ENCODE data around the gene TAL1.

Gene TAL1

DNA sequence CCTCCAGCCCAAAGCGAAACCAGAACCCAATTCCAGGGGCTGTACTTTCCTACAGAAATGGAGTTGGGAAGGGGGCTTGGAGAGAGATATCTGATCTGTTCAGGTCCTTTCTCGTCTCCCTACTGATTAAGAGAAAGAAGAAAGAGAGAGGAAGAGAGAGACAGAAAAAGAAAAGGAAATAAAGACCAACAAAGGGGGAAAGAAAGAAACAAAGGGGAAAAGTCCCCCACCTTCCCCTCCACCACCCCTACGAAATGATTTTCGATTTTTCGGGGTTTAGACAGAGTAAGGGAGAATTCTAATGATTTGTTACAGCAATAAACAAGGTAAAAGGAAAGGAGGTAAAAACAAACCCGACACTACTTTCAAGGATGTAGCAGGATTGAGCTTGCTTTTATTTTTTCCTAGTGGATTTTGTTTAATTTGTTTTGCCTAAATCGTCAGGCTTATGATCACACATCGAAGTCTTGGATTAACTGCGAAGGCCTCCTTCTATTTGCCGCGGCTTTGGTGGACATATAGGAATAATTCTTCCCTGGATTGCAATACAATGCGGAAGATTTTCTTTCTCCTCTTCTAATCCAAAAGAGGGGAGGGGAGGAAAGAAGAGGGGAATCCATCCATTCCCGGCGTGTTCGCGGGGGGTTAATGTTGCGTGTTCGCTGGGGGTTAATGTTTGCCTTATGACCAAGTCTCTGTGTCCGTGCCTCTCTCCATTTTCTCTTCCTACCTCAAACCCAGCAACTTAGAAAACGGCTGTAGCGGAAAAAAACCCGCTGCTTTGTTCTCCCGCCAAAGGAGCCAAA is 1.9 kb downstream of the TAL1 start:
- H3K4me1 ChIP-seq (ENCODE audit: control insufficient read depth in 2 of 2, insufficient read depth in 2 of 2, low read length in 2 of 2): peaks cover 5 to 9% of the 10 kb centered on the region in 2 donors
- peak overlapping the region in 1 of 2 donors; percentile 31 for H3K4me3 ChIP-seq (ENCODE audit: low read length in 2 of 2)
- H3K36me3 ChIP-seq (ENCODE audit: control insufficient read depth in 2 of 2, insufficient read depth in 2 of 2, low read length in 2 of 2): no peaks in the 10 kb centered on the region
- H3K9me3 ChIP-seq (ENCODE audit: control insufficient read depth in 2 of 2, low read length in 2 of 2): no peaks in the 10 kb centered on the region
- peak overlapping the region; percentile 9 to 28 for H3K27ac ChIP-seq (ENCODE audit: low read depth in 2 of 2, low read length in 2 of 2)
- no peak overlapping the region for H3K9ac ChIP-seq (ENCODE audit: low read depth in 1 of 2, low read length in 2 of 2)
- peaks cover 74 to 82% of the 10 kb centered on the region in 2 donors for H3K27me3 ChIP-seq (ENCODE audit: control insufficient read depth in 2 of 2, insufficient read depth in 2 of 2, low read length in 2 of 2)

DNA sequence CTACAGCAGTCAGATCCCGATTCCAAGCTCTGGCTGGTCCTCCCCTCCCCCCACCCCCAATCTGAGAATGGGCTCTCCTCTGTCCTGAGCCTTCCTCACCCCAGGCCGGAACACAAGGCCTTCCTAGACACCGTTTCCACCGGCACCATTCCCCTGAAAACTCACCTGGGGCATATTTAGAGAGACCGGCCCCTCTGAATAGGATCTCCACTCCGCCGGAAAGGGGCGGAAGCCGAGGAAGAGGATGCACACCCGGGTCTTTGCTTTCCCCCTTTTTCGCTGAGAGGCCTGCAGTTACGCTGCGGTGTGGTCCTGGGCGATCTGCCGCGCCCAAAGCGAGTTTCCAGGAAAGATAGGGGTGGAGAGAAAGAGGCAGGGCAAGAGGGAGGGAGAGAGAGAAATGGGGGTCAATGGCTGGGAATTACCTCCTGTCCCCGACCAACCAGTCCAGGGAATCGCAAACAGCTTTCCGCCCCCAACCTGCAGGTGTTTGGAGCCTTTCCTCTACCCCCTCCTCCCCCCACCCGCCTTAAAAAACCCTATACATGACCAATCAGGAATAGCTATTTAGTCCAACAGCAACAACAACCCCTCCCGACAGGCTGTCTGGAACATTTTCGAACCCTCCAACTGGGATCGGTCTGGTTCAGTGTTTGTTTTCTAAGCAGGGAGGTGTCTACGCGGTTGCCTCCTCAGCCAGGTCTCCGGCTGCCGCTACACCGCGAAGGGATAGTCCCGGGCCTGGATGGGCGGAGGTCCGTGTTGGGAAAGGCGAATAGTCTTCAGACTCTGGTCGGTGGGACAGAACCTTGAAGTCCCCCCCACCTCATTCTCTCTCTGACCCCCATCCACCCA is 2.8 kb downstream of the TAL1 start:
- Histone ChIP-seq H3K36me3 (ENCODE audit: control insufficient read depth in 2 of 2, insufficient read depth in 2 of 2, low read length in 2 of 2) (no peaks in the 10 kb centered on the region), H3K27ac (ENCODE audit: low read depth in 2 of 2, low read length in 2 of 2) (peak overlapping the region in 1 of 2 donors; percentile 28), H3K27me3 (ENCODE audit: control insufficient read depth in 2 of 2, insufficient read depth in 2 of 2, low read length in 2 of 2) (peaks cover 81 to 89% of the 10 kb centered on the region in 2 donors), H3K4me3 (ENCODE audit: low read length in 2 of 2) (peak overlapping the region in 1 of 2 donors; percentile 31), H3K4me1 (ENCODE audit: control insufficient read depth in 2 of 2, insufficient read depth in 2 of 2, low read length in 2 of 2) (peaks cover 5 to 11% of the 10 kb centered on the region in 2 donors), H3K9me3 (ENCODE audit: control insufficient read depth in 2 of 2, low read length in 2 of 2) (no peaks in the 10 kb centered on the region), H3K9ac (ENCODE audit: low read depth in 1 of 2, low read length in 2 of 2) (no peak overlapping the region)

DNA sequence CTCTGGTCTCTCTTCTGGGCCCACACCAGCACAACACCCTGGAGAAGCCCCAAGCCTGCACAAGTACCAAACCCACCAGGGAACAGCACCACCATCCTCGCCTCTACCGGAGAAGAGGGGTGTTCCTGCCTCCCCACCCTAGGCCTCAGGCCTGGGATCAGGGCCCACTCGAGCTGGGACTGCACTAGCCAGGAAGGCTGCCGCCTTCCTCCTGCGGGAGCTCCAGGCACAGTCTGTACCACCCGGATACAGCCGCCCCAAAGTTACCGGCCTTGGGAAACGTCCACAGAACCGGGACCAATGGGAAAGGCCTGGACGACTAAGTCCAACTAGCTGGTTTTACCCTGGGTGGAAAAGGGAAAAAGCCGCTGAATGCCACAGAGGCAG is 3.4 kb downstream of the TAL1 start:
- Histone ChIP-seq H3K4me1 (ENCODE audit: control insufficient read depth in 2 of 2, insufficient read depth in 2 of 2, low read length in 2 of 2) (peaks cover 5 to 11% of the 10 kb centered on the region in 2 donors), H3K36me3 (ENCODE audit: control insufficient read depth in 2 of 2, insufficient read depth in 2 of 2, low read length in 2 of 2) (no peaks in the 10 kb centered on the region), H3K9me3 (ENCODE audit: control insufficient read depth in 2 of 2, low read length in 2 of 2) (no peaks in the 10 kb centered on the region), H3K9ac (ENCODE audit: low read depth in 1 of 2, low read length in 2 of 2) (no peak overlapping the region), H3K27me3 (ENCODE audit: control insufficient read depth in 2 of 2, insufficient read depth in 2 of 2, low read length in 2 of 2) (peaks cover 86 to 89% of the 10 kb centered on the region in 2 donors), H3K4me3 (ENCODE audit: low read length in 2 of 2) (no peak overlapping the region), H3K27ac (ENCODE audit: low read depth in 2 of 2, low read length in 2 of 2) (peak overlapping the region in 1 of 2 donors; percentile 28)

DNA sequence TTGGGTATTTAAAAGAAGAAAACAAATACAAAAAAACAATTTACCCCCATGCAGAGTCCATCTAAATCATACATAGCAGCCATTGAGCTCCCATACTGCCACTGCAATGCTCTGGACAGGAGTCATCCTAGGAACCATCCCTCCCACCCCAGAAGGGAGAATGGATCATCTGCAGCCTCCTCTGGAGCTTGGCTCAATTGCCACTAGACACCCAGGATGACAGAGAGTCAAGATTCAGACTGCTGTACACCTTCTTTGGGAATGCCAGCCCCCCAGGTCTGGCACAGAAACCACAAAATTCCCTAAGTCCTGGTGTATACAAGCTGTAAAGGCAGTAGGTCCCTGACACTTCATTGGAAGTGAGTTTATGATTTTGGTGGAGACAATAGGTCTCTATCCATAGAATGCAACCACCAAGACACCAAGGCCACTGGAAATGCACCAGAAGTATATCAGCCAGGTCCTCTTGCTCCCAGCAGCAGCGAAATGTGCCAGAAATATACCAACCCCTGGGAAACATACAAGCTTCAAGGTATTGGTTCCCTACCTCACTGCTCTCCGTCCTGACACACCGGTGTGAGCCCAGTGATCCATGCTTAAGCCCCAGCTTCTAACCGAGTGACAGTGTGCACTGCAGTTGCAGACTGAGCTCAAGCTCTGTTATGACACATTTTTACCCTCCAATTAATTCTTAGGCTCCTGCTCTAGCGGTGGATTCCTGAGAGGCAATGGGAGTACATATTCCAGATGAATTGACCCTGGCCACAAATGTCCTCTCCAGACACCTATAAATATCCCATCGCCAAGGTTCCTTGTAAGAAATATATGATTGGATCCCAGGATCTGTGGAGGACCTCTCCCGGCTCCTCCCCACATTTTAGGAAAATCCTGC is 4.4 kb downstream of the TAL1 start:
- peaks cover 5 to 11% of the 10 kb centered on the region in 2 donors for H3K4me1 ChIP-seq (ENCODE audit: control insufficient read depth in 2 of 2, insufficient read depth in 2 of 2, low read length in 2 of 2)
- H3K9me3 ChIP-seq (ENCODE audit: control insufficient read depth in 2 of 2, low read length in 2 of 2): no peaks in the 10 kb centered on the region
- no peak overlapping the region for H3K4me3 ChIP-seq (ENCODE audit: low read length in 2 of 2)
- no peak overlapping the region for H3K27ac ChIP-seq (ENCODE audit: low read depth in 2 of 2, low read length in 2 of 2)
- H3K9ac ChIP-seq (ENCODE audit: low read depth in 1 of 2, low read length in 2 of 2): no peak overlapping the region
- H3K27me3 ChIP-seq (ENCODE audit: control insufficient read depth in 2 of 2, insufficient read depth in 2 of 2, low read length in 2 of 2): peaks cover 85 to 89% of the 10 kb centered on the region in 2 donors
- no peaks in the 10 kb centered on the region for H3K36me3 ChIP-seq (ENCODE audit: control insufficient read depth in 2 of 2, insufficient read depth in 2 of 2, low read length in 2 of 2)

DNA sequence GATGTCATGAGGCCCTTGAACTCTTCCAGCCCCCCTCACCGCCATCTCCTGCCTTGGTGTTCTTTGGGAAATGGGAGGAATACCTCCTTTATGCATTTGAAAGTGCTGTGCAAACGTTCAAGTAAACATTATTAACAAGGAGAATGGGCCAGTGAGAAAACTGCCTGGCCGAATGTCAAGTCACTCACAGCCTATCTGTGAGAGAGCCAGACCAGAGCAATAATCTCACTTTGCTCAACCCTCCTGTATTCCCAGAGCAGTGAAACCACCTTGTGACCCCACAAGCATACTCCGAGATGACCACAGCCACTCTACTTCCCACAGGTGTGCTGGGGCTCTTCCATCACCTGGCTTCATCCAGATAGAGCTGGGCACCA is 5.2 kb downstream of the TAL1 start:
- Histone ChIP-seq H3K27ac (ENCODE audit: low read depth in 2 of 2, low read length in 2 of 2) (no peak overlapping the region), H3K4me3 (ENCODE audit: low read length in 2 of 2) (no peak overlapping the region), H3K4me1 (ENCODE audit: control insufficient read depth in 2 of 2, insufficient read depth in 2 of 2, low read length in 2 of 2) (peaks cover 5 to 9% of the 10 kb centered on the region in 2 donors), H3K27me3 (ENCODE audit: control insufficient read depth in 2 of 2, insufficient read depth in 2 of 2, low read length in 2 of 2) (peaks cover 81 to 93% of the 10 kb centered on the region in 2 donors), H3K36me3 (ENCODE audit: control insufficient read depth in 2 of 2, insufficient read depth in 2 of 2, low read length in 2 of 2) (no peaks in the 10 kb centered on the region), H3K9me3 (ENCODE audit: control insufficient read depth in 2 of 2, low read length in 2 of 2) (no peaks in the 10 kb centered on the region), H3K9ac (ENCODE audit: low read depth in 1 of 2, low read length in 2 of 2) (no peak overlapping the region)

DNA sequence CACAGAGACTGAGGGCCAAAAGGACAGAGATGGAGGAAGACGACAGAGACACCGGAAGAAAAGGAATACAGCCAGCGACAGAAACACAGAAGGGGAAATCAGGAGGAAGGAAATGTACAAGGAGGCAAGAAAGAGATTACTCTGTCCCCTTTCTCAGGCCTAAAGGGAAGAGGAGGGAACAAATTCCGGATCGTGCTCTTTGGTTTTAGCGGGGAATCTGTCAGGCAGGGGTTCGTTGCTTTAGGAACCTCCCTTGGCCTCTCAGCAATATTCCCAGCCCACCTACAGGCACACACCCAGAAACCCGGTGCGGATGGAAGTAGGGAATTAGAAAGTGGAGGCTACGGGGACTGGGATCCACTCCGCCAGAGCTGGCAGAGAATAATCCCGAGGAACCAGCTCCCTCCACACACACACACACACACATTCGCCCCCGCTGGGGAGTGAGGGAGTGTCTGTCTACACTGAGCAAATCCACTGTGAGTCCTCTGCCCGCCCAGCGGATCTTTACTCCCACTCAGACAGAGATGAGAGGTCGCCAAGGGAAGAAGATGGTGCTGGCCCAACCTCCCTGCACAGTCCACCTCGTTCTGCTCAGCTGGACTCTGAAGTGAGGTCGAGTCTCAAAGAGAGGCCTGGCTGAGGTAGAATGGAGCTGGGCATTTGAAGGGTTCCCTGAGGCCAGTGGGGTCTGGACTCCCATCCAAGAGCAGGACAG is 5.7 kb downstream of the TAL1 start:
- Histone ChIP-seq H3K27me3 (ENCODE audit: control insufficient read depth in 2 of 2, insufficient read depth in 2 of 2, low read length in 2 of 2) (peaks cover 76 to 88% of the 10 kb centered on the region in 2 donors), H3K4me1 (ENCODE audit: control insufficient read depth in 2 of 2, insufficient read depth in 2 of 2, low read length in 2 of 2) (peaks cover 1 to 3% of the 10 kb centered on the region in 2 donors), H3K36me3 (ENCODE audit: control insufficient read depth in 2 of 2, insufficient read depth in 2 of 2, low read length in 2 of 2) (no peaks in the 10 kb centered on the region), H3K27ac (ENCODE audit: low read depth in 2 of 2, low read length in 2 of 2) (no peak overlapping the region), H3K9ac (ENCODE audit: low read depth in 1 of 2, low read length in 2 of 2) (no peak overlapping the region), H3K9me3 (ENCODE audit: control insufficient read depth in 2 of 2, low read length in 2 of 2) (no peaks in the 10 kb centered on the region), H3K4me3 (ENCODE audit: low read length in 2 of 2) (no peak overlapping the region)

DNA sequence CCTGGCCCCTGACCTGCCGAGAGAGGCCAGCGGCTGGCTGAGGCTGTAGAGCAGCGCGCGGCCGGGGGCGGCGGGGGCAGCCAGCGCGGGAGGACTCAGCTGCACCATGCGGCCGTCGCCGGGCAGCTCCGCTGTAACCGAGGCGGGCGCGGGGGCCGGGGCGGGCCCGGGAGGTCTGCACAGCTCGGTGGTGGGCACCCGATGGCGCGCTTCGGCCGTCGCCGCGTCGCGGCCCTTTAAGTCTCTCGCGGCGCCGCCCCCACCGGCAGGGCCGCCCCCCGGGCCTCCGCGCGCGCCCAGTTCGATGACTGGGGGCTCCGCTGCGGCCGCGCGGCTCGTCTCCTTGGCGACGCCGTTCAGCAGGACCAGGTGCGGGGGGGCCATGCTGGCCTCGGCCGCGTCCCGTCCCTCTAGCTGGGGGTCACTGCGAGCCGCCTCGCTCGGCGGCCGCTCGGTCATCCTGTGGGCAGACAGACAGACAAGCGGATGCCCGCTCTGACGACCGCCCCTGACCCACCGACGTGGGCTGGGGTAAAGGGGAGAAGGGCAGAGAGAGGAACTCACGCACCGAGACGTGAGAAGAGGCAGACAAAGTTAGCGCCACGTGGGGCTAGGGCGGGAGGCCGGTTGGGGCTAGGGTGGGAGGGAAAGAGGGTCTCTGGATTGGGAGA is 6.5 kb downstream of the TAL1 start:
- no peaks in the 10 kb centered on the region for H3K36me3 ChIP-seq (ENCODE audit: control insufficient read depth in 2 of 2, insufficient read depth in 2 of 2, low read length in 2 of 2)
- no peak overlapping the region for H3K27ac ChIP-seq (ENCODE audit: low read depth in 2 of 2, low read length in 2 of 2)
- H3K9ac ChIP-seq (ENCODE audit: low read depth in 1 of 2, low read length in 2 of 2): no peak overlapping the region
- H3K27me3 ChIP-seq (ENCODE audit: control insufficient read depth in 2 of 2, insufficient read depth in 2 of 2, low read length in 2 of 2): peaks cover 70 to 81% of the 10 kb centered on the region in 2 donors
- peaks cover 0 to 3% of the 10 kb centered on the region in 2 donors for H3K4me1 ChIP-seq (ENCODE audit: control insufficient read depth in 2 of 2, insufficient read depth in 2 of 2, low read length in 2 of 2)
- H3K4me3 ChIP-seq (ENCODE audit: low read length in 2 of 2): peak overlapping the region in 1 of 2 donors; percentile 13
- H3K9me3 ChIP-seq (ENCODE audit: control insufficient read depth in 2 of 2, low read length in 2 of 2): no peaks in the 10 kb centered on the region

DNA sequence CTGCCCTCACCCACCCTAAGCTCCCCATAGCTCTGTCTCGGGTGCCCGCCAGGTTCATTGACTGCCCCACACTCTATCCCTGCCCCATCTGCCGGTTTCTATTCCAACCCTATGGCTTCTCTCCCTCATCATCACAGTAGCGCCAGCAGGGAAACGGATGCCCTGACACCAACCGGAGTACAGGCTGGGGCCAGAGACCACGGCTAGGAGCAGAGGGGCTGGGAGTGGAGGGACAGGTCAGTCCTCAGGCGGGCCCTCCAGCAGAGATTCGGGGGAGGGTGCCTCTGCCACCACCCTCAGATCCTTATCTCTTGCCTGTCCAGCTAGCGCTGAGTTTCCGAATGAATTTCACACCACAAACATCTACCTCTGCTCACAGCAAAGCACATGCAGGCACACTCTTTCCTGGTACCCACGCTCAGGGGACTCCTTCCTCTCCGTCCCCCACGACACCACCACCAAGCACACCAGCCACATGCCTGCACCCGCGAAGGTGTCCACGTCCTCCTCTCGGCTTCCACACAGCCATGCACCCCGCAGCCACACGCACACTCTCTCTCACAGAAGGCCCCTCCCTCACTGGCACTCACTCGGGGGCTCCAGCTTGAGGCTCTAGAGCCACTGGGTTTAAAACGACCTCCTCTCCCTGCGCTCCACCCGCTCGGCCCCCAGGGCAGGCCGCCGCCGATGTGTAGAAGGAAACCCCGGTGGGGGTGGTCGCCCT is 7.2 kb downstream of the TAL1 start:
- H3K27ac ChIP-seq (ENCODE audit: low read depth in 2 of 2, low read length in 2 of 2): no peak overlapping the region
- peaks cover 63 to 73% of the 10 kb centered on the region in 2 donors for H3K27me3 ChIP-seq (ENCODE audit: control insufficient read depth in 2 of 2, insufficient read depth in 2 of 2, low read length in 2 of 2)
- H3K4me3 ChIP-seq (ENCODE audit: low read length in 2 of 2): no peak overlapping the region

More for the DNA sequence above, 7.2 kb downstream of the TAL1 start:
- Histone ChIP-seq H3K36me3 (ENCODE audit: control insufficient read depth in 2 of 2, insufficient read depth in 2 of 2, low read length in 2 of 2) (no peaks in the 10 kb centered on the region), H3K4me1 (ENCODE audit: control insufficient read depth in 2 of 2, insufficient read depth in 2 of 2, low read length in 2 of 2) (peaks cover 0 to 3% of the 10 kb centered on the region in 2 donors), H3K9ac (ENCODE audit: low read depth in 1 of 2, low read length in 2 of 2) (no peak overlapping the region), H3K9me3 (ENCODE audit: control insufficient read depth in 2 of 2, low read length in 2 of 2) (no peaks in the 10 kb centered on the region)

Data from mucosa of rectum (tissue), 2 donors.